HG03025 (cell line): ENCODE measurements around the gene SORBS2.
"Not testable (repeated sequence)": the region's sequence is repeated elsewhere in the genome, so short reads cannot be mapped to it uniquely, and the experiment has no call there.

ENCODE experiments used
- ATAC-seq: cut with Tn5 transposase; IDR thresholded peaks from one replicate; pipeline ENCODE4 v1.9.1; 2021; ENCODE audit warnings: mild to moderate bottlenecking, moderate library complexity; ENCODE audit not compliant: unreplicated experiment, low FRiP score

SORBS2 gene

GRCh38 chr4:185717377-185717741 lies 94.6 kb downstream of the SORBS2 start:
- no peak for ATAC-seq

GRCh38 chr4:185716577-185717376 lies 95.2 kb downstream of the SORBS2 start:
- no peak for ATAC-seq

- ATAC-seq = no peak
These were observed 95.8 kb downstream of the SORBS2 start for GRCh38 chr4:185716141-185716551.

DNA sequence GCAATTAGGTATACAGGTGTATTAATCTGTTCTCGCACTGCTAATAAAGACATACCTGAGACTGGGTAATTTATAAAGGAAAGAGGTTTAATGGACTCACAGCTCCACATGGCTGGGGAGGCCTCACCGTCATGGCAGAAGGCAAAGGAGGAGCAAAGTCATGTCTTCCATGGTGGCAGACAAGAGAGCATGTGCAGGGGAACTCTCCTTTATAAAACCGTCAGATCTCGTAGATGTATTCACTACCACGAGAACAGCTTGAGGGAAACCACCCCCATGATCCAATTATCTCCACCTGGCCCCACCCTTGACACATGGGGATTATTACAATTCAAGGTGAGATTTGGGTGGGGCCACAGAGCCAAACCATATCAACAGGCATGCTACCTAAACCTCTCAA lies 97.5 kb downstream of the SORBS2 start:
- not testable (repeated sequence) for ATAC-seq

- ATAC-seq = no peak
These were observed 98.3 kb downstream of the SORBS2 start for GRCh38 chr4:185713731-185714130.

DNA sequence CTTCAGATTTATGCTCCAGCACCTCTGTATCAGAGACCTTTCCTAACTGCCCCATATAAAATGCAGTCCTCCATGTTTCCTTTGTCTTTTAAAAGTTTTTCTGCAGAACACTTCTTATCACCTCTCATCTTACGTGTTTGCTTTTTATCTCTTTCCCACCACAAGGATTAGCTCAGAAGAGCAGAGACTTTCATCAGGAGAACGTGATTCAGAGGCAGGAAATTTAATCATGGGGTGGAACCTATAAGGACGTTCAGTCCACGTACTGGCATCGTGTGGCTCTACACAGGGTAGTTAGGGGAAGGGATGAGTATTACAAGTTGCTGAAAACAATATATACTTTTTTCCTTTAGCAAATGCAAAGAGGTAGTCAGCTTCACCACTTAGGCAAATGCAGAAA lies 98.7 kb downstream of the SORBS2 start:
- no peak for ATAC-seq

DNA sequence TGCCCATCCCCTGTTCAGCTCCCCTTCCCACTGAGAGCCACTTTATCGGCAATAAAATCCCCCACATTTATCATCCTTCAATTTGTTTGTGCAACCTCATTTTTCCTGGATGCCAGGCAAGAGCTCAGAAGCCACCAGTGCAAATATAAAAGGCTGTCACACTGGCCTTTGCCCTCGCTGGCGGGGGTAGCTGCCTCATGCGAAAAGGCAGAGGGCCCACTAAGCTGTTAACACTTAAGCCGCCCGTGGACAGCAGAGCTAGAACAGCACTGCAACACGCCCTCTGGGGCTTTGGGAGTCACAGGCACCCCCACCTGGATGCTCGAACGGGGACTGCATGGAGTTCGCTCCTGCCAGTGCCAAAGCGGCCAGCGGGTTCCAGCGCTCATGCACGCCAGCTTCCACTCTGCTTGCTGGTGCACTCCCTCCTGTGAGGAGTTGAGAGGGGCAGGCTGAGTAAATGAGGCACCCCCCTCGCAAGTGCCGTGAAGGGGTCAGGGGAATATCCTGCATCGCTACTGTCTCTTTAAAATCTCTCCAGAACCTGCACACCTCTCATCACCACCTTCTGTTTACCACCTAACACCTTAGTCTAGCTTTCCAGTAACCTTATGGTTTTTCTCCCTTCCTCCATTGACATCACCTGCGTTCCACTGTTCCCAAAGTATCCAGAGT lies 99.5 kb downstream of the SORBS2 start:
- ATAC-seq = no peak

- no peak for ATAC-seq
These were observed 100.3 kb downstream of the SORBS2 start for GRCh38 chr4:185711726-185712125.

GRCh38 chr4:185710487-185710995 lies 101.5 kb downstream of the SORBS2 start:
- no peak for ATAC-seq

- ATAC-seq = no peak
These were observed 102.0 kb downstream of the SORBS2 start for GRCh38 chr4:185709802-185710486.

- ATAC-seq = no peak
These were observed 103.6 kb downstream of the SORBS2 start for GRCh38 chr4:185708348-185708747.

GRCh38 chr4:185707622-185708021 lies 104.4 kb downstream of the SORBS2 start:
- ATAC-seq = not testable (repeated sequence)

DNA sequence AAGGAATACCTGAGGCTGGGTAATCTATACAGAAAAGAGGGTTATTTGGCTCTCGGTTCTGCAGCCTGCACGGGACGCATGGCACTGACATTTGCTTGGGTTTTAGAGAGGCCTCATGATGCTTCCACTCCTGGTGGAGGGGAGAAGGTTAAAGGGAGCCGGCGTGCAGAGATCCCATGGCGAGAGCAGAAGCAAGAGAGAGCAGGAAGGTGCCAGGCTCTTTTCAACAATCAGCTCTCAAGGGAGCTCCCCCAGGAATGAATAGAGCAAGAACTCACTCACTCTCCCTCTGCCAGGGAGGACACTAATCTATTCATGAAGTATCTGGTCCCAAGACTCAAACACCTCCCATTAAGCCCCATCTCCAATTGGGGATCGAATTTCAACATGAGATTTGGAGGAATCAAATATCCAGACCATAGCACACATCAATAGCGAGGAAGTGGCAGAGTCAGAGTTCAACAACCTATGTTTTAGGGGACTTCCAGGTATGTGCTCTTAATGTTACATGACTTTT lies 109.8 kb downstream of the SORBS2 start:
- no peak for ATAC-seq

DNA sequence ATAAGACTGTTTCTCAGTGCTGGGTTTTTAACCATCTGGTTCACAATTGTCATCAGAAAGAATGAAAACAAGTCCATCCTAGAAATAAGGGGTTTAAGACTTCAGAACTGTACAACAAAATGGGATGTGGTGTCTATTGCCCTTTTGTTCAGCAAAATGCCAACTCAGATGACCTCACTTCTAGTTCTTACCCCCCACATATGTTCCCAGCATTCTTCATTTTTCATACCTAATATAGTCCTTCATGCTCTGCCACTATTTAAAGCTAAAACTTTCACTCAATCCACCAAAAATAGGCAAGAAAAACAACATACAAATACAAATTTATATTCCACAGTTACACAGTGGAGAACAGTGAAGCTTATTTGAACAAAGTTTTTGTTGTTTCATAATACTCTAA lies 111.4 kb downstream of the SORBS2 start:
- ATAC-seq = no peak

DNA sequence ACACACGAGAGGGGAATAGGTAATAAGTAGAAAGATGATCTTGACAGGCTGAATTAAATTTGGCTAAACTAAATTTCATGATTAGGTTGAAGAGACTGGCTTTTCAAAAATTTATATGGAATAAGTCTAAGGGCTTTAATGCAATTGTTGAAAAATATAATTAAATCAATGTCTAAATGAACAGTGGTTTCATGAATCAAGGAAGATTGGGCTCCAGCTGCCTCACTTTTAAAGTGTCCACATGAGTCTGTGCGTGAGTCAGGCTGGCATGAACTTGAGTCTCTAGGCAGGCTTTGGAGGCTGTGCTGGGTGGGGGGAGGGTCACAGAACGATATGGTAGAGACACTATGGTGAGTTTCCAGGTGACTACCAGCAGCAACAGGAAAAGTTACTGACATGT lies 111.9 kb downstream of the SORBS2 start:
- no peak for ATAC-seq

GRCh38 chr4:185697488-185697887 lies 114.5 kb downstream of the SORBS2 start:
- ATAC-seq = no peak

DNA sequence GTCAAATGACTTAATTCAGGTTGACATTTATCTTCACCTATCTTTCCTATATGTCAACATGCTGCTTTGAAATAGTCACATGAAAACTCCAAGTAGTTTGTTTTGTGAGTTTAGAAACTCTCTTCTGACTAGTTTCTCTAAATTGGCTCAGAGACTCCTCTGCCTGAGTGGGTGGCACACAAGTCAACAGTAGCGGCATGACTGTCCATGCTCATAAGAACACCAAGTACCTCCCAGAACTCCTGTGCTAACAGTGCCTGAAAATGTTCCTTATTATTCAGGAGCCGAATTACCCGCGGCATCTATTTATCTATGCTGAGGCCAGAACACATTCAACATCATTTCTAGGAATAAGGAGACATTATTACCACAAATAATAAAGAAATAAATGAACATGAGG lies 116.3 kb downstream of the SORBS2 start:
- ATAC-seq = no peak

- ATAC-seq = no peak
These were observed 118.3 kb downstream of the SORBS2 start for GRCh38 chr4:185693548-185694215.

GRCh38 chr4:185689407-185689806 lies 122.6 kb downstream of the SORBS2 start:
- no peak for ATAC-seq

- no peak for ATAC-seq
These were observed 126.2 kb downstream of the SORBS2 start for GRCh38 chr4:185685804-185686203.

GRCh38 chr4:185683896-185684295 lies 128.1 kb downstream of the SORBS2 start:
- no peak for ATAC-seq
